BJ (cell line): ENCODE measurements around the gene RSAD2. TPM values are rescaled to one million over a fixed set of nuclear protein-coding genes. Genes with fewer than 3 reads are reported as not detected.

ENCODE experiments used
- CTCF ChIA-PET: fragments of 350-600 bp; formaldehyde crosslinking; extraction: SDS; loops from one replicate; lab custom pipeline; 2021; ENCODE audit warnings: antibody characterized with exemption, inconsistent platforms; lab: Yijun Ruan, JAX
- POLR2A ChIA-PET: fragments of 300-600 bp; sonication (Branson Sonifier 250); formaldehyde crosslinking; extraction: SDS; loops from one replicate; lab custom pipeline; 2021; ENCODE audit warnings: antibody characterized with exemption; lab: Charles Lee
- DNase-seq: peaks from one replicate; pipeline ENCODE4 v3.0.0-alpha.2; 2011; ENCODE audit warnings: low read depth
- H3K27me3 ChIP-seq: 2 replicates; pipeline ENCODE4 v1.6.0; 2011; ENCODE audit warnings: low read length; ENCODE audit not compliant: control insufficient read depth, insufficient read depth
- H3K36me3 ChIP-seq: 2 replicates; pipeline ENCODE4 v1.5.1; 2011; ENCODE audit warnings: low read length; ENCODE audit not compliant: control insufficient read depth, insufficient read depth
- H3K4me3 ChIP-seq: 2 replicates; pipeline ENCODE4 v1.5.1; 2011; ENCODE audit warnings: low read depth, mild to moderate bottlenecking, control low read depth, low read length
- polyA plus RNA-seq: library from polyadenylated mRNA; depleted of rRNA; stranded (reverse); fragments of >200 nt; gene quantifications from 2 replicates; pipeline ENCODE4 v1.2.3, GENCODE V29; 2011
- TF ChIP-seq, protein P1 (sequence below): IDR thresholded peaks from 2 replicates; pipeline ENCODE4 v1.5.1; 2011; ENCODE audit warnings: low read depth, mild to moderate bottlenecking, control low read depth, inconsistent platforms, low read length, moderate library complexity; ENCODE audit not compliant: insufficient read depth

RSAD2 gene
- polyA plus RNA-seq, 1 experiment = 0.05 TPM

- H3K27me3 ChIP-seq = peaks cover 4% of the 10 kb centered on the region; the same call in 1 of the 2 replicates
- CTCF ChIA-PET = interaction anchor here (1.7 kb wide), 1 partner anchor 17 kb away, joined by 5 read pairs; no protein-coding TSS in a partner anchor
- TF ChIP-seq, protein P1, sequence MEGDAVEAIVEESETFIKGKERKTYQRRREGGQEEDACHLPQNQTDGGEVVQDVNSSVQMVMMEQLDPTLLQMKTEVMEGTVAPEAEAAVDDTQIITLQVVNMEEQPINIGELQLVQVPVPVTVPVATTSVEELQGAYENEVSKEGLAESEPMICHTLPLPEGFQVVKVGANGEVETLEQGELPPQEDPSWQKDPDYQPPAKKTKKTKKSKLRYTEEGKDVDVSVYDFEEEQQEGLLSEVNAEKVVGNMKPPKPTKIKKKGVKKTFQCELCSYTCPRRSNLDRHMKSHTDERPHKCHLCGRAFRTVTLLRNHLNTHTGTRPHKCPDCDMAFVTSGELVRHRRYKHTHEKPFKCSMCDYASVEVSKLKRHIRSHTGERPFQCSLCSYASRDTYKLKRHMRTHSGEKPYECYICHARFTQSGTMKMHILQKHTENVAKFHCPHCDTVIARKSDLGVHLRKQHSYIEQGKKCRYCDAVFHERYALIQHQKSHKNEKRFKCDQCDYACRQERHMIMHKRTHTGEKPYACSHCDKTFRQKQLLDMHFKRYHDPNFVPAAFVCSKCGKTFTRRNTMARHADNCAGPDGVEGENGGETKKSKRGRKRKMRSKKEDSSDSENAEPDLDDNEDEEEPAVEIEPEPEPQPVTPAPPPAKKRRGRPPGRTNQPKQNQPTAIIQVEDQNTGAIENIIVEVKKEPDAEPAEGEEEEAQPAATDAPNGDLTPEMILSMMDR = no peak
Measured at GRCh38 chr2:6913415-6914157, 36.0 kb downstream of the RSAD2 start.

DNA sequence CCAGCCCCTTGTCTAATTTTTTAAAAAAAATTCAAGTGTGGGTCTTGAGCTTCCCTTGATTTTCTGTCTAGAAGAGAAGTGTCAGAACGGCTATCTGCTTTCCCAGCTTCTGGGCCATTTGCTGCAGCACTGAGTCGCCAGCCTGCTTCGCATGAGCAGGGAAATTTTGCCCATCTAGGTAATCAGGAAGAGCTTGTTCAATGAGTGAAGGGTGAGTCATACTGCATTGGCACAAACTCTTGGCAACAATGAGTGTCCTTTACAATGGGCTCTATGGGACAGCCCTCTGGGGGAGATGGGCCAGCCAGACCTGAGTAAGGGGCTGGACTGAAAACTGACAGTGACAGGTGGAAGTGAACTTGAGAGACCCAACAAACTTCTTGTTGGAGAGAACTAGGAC is 37.3 kb downstream of the RSAD2 start:
- DNase-seq = no peak
- CTCF ChIA-PET = interaction anchor here (0.9 kb wide), 1 partner anchor 9 kb away, joined by 3 read pairs; no protein-coding TSS in a partner anchor

More at GRCh38 chr2:6913415-6914157, 36.0 kb downstream of the RSAD2 start:
- no peak for DNase-seq
- Histone ChIP-seq H3K36me3 (no peaks in the 10 kb centered on the region), H3K4me3 (no peak overlapping the region)
- POLR2A ChIA-PET = no interaction called here

GRCh38 chr2:6915399-6915798 is 37.8 kb downstream of the RSAD2 start:
- Histone ChIP-seq H3K4me3 (no peak overlapping the region), H3K27me3 (peaks cover 7% of the 10 kb centered on the region), H3K36me3 (no peaks in the 10 kb centered on the region)
- ChIA-PET POLR2A (no interaction called here), CTCF (no interaction called here)
- no peak for DNase-seq
- TF ChIP-seq, protein P1 = no peak

More for the DNA sequence above, 37.3 kb downstream of the RSAD2 start:
- TF ChIP-seq, protein P1 = no peak
- Histone ChIP-seq H3K4me3 (no peak overlapping the region), H3K27me3 (peaks cover 7% of the 10 kb centered on the region), H3K36me3 (no peaks in the 10 kb centered on the region)
- POLR2A ChIA-PET = no interaction called here

DNA sequence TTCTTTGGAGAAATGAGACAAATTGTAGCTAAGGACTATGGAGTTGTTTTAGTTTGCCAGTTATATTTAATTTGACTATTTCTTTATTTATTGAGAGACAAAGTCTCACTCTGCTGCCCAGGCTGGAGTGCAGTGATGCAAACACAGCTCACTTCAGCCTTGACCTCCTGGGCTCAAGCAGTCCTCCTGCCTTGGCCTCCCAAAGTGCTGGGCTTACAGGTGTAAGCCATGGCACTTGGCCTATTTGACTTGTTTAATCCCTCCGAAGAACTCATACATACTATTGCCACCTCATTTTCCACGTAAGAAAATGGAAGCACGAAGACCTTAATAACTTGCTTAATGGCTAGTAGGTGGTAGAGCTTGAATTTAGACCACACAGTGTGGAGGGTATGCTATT is 38.6 kb downstream of the RSAD2 start:
- ChIA-PET POLR2A (no interaction called here), CTCF (interaction anchor here (1.0 to 1.5 kb wide), 8 partner anchors 11 to 130 kb away, joined by 3 to 10 read pairs (median 4); no protein-coding TSS in a partner anchor)
- Histone ChIP-seq H3K36me3 (no peaks in the 10 kb centered on the region), H3K27me3 (peaks cover 7% of the 10 kb centered on the region), H3K4me3 (no peak overlapping the region)
- no peak for DNase-seq
- TF ChIP-seq, protein P1 = no peak

DNA sequence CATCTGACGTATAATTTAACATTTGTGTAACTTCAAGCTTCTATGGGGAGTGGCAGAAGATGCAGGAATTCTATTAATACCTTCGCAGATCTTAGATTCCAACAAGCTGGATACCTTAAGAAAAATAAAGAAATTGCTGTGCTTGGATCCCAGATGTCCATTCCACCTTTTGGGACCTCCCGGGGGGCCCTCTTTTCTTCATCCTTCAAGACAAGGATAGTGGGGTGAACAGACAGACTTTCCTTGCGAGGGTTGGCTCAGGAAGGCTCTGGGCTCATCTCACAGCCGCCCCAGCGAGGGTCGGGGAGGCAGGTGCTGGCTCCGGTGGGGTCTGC is 39.1 kb downstream of the RSAD2 start:
- DNase-seq = no peak
- H3K36me3 ChIP-seq = no peaks in the 10 kb centered on the region
- ChIA-PET CTCF (interaction anchor here (1.0 to 1.5 kb wide), 8 partner anchors 11 to 130 kb away, joined by 3 to 10 read pairs (median 4); no protein-coding TSS in a partner anchor), POLR2A (no interaction called here)
- no peak overlapping the region for H3K4me3 ChIP-seq
- TF ChIP-seq, protein P1 = no peak
- peaks cover 7% of the 10 kb centered on the region for H3K27me3 ChIP-seq
